ENCODE data around the gene INSL4.

The INSL4 gene

DNA sequence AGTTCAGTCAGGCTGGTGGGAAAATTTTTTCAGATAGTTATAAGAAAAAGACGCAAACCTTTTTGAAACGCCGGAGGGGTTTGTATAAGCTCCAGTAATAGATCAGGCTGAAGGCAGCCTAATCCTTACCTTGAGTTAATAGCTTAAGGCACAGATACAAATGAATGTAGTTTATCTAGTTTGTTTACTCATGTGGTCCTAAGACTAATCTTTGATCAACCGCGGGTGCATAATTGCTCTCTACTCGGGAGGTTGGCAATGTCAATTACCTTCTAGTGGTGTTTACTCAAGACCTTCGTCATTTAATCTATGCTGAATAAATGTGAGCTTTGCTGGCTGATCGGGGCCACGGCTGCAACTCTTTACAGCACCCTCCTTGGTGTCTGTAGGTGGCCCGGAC lies 665 bp upstream of the INSL4 start:
- Histone ChIP-seq H3K9me3 (ENCODE audit: control insufficient read depth in 2 of 2, low read length in 2 of 2) (no peaks in the 10 kb centered on the region), H3K9ac (ENCODE audit: low read depth in 1 of 2, low read length in 2 of 2) (no peak overlapping the region), H3K4me3 (ENCODE audit: low read length in 2 of 2) (no peak overlapping the region), H3K4me1 (ENCODE audit: control insufficient read depth in 2 of 2, insufficient read depth in 2 of 2, low read length in 2 of 2) (no peaks in the 10 kb centered on the region), H3K27ac (ENCODE audit: low read depth in 2 of 2, low read length in 2 of 2) (no peak overlapping the region), H3K36me3 (ENCODE audit: control insufficient read depth in 2 of 2, insufficient read depth in 2 of 2, low read length in 2 of 2) (no peaks in the 10 kb centered on the region), H3K27me3 (ENCODE audit: control insufficient read depth in 2 of 2, insufficient read depth in 2 of 2, low read length in 2 of 2) (no peaks in the 10 kb centered on the region)

DNA sequence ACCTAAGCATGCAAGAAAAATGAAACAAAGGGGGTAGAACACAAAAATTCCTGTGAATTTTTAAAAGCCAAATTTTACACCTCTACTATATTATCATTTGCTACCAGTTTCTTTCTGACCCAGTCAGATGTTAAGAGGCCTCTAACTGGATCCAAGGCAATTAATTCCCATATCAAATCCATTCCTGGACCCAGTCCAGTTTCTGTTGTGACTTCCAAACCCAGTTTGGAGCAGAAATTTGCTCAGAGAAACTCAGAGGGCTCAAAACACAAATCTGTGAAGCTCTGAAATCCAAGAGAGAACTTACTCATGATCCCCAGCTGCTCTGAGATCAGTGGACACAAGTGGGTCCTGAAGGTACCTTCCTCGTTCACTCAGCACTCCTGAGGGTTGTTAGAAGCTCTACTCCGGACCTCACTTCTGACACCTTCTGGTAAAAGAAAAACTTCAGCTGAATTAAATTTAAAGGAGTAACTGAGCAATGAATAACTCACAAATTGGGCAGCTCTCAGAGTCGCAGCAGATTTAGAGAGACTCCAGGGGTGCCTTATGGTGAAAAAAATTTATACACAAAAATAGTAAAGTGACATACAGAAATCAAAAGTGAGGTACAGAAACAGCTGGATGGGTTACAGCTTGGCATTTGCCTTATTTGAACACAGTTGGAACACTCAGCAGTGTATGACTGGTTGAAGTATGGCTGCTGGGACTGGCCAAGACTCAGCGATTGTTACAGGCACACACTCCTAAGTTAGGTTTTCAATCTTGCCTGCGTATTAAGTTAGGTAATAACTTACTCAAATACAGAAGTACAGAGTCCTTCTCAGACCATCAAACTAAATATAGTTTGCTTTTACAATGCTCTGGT lies 32.4 kb downstream of the INSL4 start:
- H3K4me1 ChIP-seq (ENCODE audit: control insufficient read depth in 2 of 2, insufficient read depth in 2 of 2, low read length in 2 of 2) = no peaks in the 10 kb centered on the region
- H3K27ac ChIP-seq (ENCODE audit: low read depth in 2 of 2, low read length in 2 of 2) = no peak overlapping the region
- H3K4me3 ChIP-seq (ENCODE audit: low read length in 2 of 2) = no peak overlapping the region
- H3K9me3 ChIP-seq (ENCODE audit: control insufficient read depth in 2 of 2, low read length in 2 of 2) = no peaks in the 10 kb centered on the region
- no peaks in the 10 kb centered on the region for H3K27me3 ChIP-seq (ENCODE audit: control insufficient read depth in 2 of 2, insufficient read depth in 2 of 2, low read length in 2 of 2)
- H3K36me3 ChIP-seq (ENCODE audit: control insufficient read depth in 2 of 2, insufficient read depth in 2 of 2, low read length in 2 of 2) = no peaks in the 10 kb centered on the region
- no peak overlapping the region for H3K9ac ChIP-seq (ENCODE audit: low read depth in 1 of 2, low read length in 2 of 2)

DNA sequence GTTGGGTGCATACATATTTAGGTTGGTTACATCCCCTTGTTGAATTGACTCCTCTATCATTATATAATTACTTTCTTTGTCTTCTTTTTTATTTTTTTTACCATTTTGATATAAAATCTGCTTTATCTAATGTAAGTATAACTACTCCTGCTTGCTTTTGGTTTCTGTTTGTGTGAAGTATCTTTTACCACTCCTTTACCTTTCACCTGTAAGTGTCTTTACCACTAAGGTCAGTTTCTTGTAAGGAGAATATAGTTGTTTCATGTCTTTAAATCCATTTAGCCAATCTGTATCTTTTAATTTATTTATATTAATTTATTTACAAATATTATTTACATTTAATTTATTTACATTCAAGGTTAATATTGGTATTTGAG lies 33.0 kb downstream of the INSL4 start:
- no peak overlapping the region for H3K9ac ChIP-seq (ENCODE audit: low read depth in 1 of 2, low read length in 2 of 2)
- no peaks in the 10 kb centered on the region for H3K9me3 ChIP-seq (ENCODE audit: control insufficient read depth in 2 of 2, low read length in 2 of 2)
- no peak overlapping the region for H3K4me3 ChIP-seq (ENCODE audit: low read length in 2 of 2)
- H3K27me3 ChIP-seq (ENCODE audit: control insufficient read depth in 2 of 2, insufficient read depth in 2 of 2, low read length in 2 of 2) = no peaks in the 10 kb centered on the region
- no peak overlapping the region for H3K27ac ChIP-seq (ENCODE audit: low read depth in 2 of 2, low read length in 2 of 2)
- no peaks in the 10 kb centered on the region for H3K4me1 ChIP-seq (ENCODE audit: control insufficient read depth in 2 of 2, insufficient read depth in 2 of 2, low read length in 2 of 2)
- no peaks in the 10 kb centered on the region for H3K36me3 ChIP-seq (ENCODE audit: control insufficient read depth in 2 of 2, insufficient read depth in 2 of 2, low read length in 2 of 2)

DNA sequence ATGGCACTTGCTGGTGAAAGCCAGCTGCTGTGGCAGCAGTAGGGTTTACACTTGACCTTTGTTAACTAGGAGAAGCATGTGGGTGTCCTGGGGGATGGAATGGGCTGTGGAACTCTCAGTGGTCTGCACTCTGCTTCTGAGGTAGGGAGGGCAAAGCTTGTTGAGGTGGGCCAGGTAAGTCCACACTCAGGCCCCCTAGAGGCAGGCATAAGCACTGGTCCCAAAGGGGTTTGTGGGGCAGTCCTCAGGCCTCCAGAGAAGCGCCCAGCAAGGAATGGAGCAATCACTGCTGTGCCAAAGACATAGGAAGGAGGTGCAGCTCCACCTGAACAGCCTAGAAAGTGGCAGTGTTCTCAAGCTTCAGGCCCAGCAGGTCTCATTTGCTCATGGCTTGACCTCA lies 34.7 kb downstream of the INSL4 start:
- no peaks in the 10 kb centered on the region for H3K36me3 ChIP-seq (ENCODE audit: control insufficient read depth in 2 of 2, insufficient read depth in 2 of 2, low read length in 2 of 2)
- no peak overlapping the region for H3K27ac ChIP-seq (ENCODE audit: low read depth in 2 of 2, low read length in 2 of 2)
- H3K9me3 ChIP-seq (ENCODE audit: control insufficient read depth in 2 of 2, low read length in 2 of 2) = no peaks in the 10 kb centered on the region
- H3K4me1 ChIP-seq (ENCODE audit: control insufficient read depth in 2 of 2, insufficient read depth in 2 of 2, low read length in 2 of 2) = no peaks in the 10 kb centered on the region
- no peak overlapping the region for H3K9ac ChIP-seq (ENCODE audit: low read depth in 1 of 2, low read length in 2 of 2)
- H3K4me3 ChIP-seq (ENCODE audit: low read length in 2 of 2) = no peak overlapping the region
- no peaks in the 10 kb centered on the region for H3K27me3 ChIP-seq (ENCODE audit: control insufficient read depth in 2 of 2, insufficient read depth in 2 of 2, low read length in 2 of 2)

DNA sequence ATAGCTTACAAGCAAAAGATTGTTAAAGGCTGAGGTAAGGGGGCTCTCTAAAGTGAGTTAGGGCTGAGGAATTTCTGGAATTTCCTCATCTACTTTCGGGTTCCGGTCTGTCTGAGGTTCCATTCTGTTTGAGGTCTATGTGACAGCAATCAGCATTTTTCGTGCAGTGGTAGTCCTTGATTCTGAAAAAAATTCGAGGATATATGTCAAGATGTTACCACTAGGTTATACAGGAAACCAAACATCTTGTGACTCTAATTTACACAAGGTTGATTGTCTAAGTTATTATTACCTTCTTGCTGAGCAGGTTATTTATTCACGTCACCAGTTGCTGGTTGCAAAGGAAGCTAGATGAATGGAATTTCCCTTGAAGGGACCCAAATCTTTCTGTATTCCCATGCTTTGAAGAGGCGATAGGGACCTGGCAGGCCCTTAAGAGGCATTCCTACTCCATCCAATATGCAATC lies 38.1 kb downstream of the INSL4 start:
- Histone ChIP-seq H3K36me3 (ENCODE audit: control insufficient read depth in 2 of 2, insufficient read depth in 2 of 2, low read length in 2 of 2) (no peaks in the 10 kb centered on the region), H3K4me3 (ENCODE audit: low read length in 2 of 2) (no peak overlapping the region), H3K27me3 (ENCODE audit: control insufficient read depth in 2 of 2, insufficient read depth in 2 of 2, low read length in 2 of 2) (no peaks in the 10 kb centered on the region), H3K9me3 (ENCODE audit: control insufficient read depth in 2 of 2, low read length in 2 of 2) (no peaks in the 10 kb centered on the region), H3K9ac (ENCODE audit: low read depth in 1 of 2, low read length in 2 of 2) (no peak overlapping the region), H3K4me1 (ENCODE audit: control insufficient read depth in 2 of 2, insufficient read depth in 2 of 2, low read length in 2 of 2) (no peaks in the 10 kb centered on the region), H3K27ac (ENCODE audit: low read depth in 2 of 2, low read length in 2 of 2) (no peak overlapping the region)

DNA sequence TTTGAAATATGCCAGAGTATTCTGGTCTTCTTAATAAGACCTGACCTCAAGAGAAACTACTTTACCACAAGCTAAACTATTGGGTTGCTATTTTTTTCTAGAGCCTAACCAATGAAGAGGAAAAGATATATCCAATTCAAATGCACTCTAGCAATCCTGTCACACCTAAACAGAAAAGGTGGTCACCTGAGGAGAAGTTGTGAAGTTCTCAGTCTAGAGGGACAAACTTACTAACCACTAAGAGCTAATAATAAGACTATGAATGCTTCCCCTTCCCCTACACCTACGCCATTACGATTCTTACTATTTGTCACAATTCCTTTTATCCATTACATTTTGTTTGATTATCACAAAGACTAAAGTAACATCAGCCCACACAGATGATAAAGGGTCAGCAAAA lies 43.6 kb downstream of the INSL4 start:
- no peak overlapping the region for H3K27ac ChIP-seq (ENCODE audit: low read depth in 2 of 2, low read length in 2 of 2)
- H3K36me3 ChIP-seq (ENCODE audit: control insufficient read depth in 2 of 2, insufficient read depth in 2 of 2, low read length in 2 of 2) = no peaks in the 10 kb centered on the region
- H3K27me3 ChIP-seq (ENCODE audit: control insufficient read depth in 2 of 2, insufficient read depth in 2 of 2, low read length in 2 of 2) = no peaks in the 10 kb centered on the region
- H3K9ac ChIP-seq (ENCODE audit: low read depth in 1 of 2, low read length in 2 of 2) = no peak overlapping the region
- no peak overlapping the region for H3K4me3 ChIP-seq (ENCODE audit: low read length in 2 of 2)
- no peaks in the 10 kb centered on the region for H3K4me1 ChIP-seq (ENCODE audit: control insufficient read depth in 2 of 2, insufficient read depth in 2 of 2, low read length in 2 of 2)
- H3K9me3 ChIP-seq (ENCODE audit: control insufficient read depth in 2 of 2, low read length in 2 of 2) = no peaks in the 10 kb centered on the region

DNA sequence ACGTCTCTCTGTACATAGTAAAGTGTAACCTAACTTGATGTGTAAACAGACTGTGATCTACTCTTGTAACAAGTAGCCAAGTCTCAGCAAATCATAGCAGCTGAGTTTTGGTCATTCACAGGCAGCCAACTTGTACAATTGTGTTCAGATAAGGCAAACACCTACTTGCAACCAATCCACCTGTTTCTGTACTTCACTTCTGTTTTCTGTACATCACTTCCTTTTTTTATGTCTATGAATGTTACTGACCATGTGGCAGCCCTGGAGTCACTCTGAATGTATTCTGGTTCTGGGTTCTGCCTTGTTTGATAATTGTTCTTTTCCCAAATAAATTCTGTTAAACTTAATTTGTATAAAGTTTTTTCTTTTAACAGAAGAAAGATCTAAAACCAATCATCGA lies 47.3 kb downstream of the INSL4 start:
- Histone ChIP-seq H3K36me3 (ENCODE audit: control insufficient read depth in 2 of 2, insufficient read depth in 2 of 2, low read length in 2 of 2) (no peaks in the 10 kb centered on the region), H3K4me3 (ENCODE audit: low read length in 2 of 2) (no peak overlapping the region), H3K27ac (ENCODE audit: low read depth in 2 of 2, low read length in 2 of 2) (no peak overlapping the region), H3K27me3 (ENCODE audit: control insufficient read depth in 2 of 2, insufficient read depth in 2 of 2, low read length in 2 of 2) (no peaks in the 10 kb centered on the region), H3K4me1 (ENCODE audit: control insufficient read depth in 2 of 2, insufficient read depth in 2 of 2, low read length in 2 of 2) (no peaks in the 10 kb centered on the region), H3K9ac (ENCODE audit: low read depth in 1 of 2, low read length in 2 of 2) (no peak overlapping the region), H3K9me3 (ENCODE audit: control insufficient read depth in 2 of 2, low read length in 2 of 2) (no peaks in the 10 kb centered on the region)
